CD4-positive, alpha-beta T cell (primary cell): ENCODE data around the gene ESYT2. TPM values are rescaled to one million over a fixed set of nuclear protein-coding genes. Genes with fewer than 3 reads are reported as not detected.
A peak's percentile ranks its signal among the peaks of the same experiment; 100 is the strongest.

Experiments
- ATAC-seq: fragments of 200-7000 bp; cut with Tn5 transposase; one replicate; pipeline ENCODE4 v1.10.0; 2022; ENCODE audit warnings: mild to moderate bottlenecking; ENCODE audit not compliant: poor library complexity
- CTCF ChIA-PET: fragments of 350-600 bp; sonication (Branson Sonifier 250); formaldehyde crosslinking; loops from one replicate; lab custom pipeline; 2021; ENCODE audit warnings: antibody characterized with exemption, inconsistent platforms; lab: Charles Lee
- POLR2A ChIA-PET: fragments of 350-600 bp; sonication (Branson Sonifier 250); formaldehyde crosslinking; loops from one replicate; lab custom pipeline; 2021; ENCODE audit warnings: antibody characterized with exemption, inconsistent platforms; lab: Charles Lee
- DNase-seq, 14 experiments: peaks; one replicate each; pipeline ENCODE4 v3.0.0-alpha.2; 2013 to 2020; ENCODE audit warnings: mixed read lengths in 2 of 14
- H3K27ac ChIP-seq, 2 donors: one replicate each; pipeline versions ENCODE4 v1.5.1 to v1.7.0; 2013; ENCODE audit warnings: low read length in 2 of 2, low read depth in 1 of 2, mild to moderate bottlenecking in 1 of 2
- H3K27me3 ChIP-seq, 2 experiments: 1 replicate in 1 of 2; 2 replicates in 1 of 2; pipeline versions ENCODE4 v1.6.1 to v1.7.0; 2013; ENCODE audit warnings: low read length in 2 of 2, control low read depth in 1 of 2, mild to moderate bottlenecking in 1 of 2, moderate library complexity in 1 of 2; ENCODE audit not compliant: insufficient read depth in 2 of 2, control insufficient read depth in 1 of 2
- H3K36me3 ChIP-seq: one replicate; pipeline ENCODE4 v1.6.1; 2013; ENCODE audit warnings: low read length, control low read depth; ENCODE audit not compliant: insufficient read depth
- H3K4me1 ChIP-seq: one replicate; pipeline ENCODE4 v1.6.1; 2013; ENCODE audit warnings: low read length, control low read depth; ENCODE audit not compliant: insufficient read depth
- H3K4me3 ChIP-seq: one replicate; pipeline ENCODE4 v1.5.1; 2013; ENCODE audit warnings: mild to moderate bottlenecking, low read length, moderate library complexity
- H3K9me3 ChIP-seq, 2 experiments: 1 replicate in 1 of 2; 2 replicates in 1 of 2; pipeline versions ENCODE4 v1.6.1 to v1.7.0; 2013; ENCODE audit warnings: low read length in 2 of 2, mild to moderate bottlenecking in 2 of 2, control low read depth in 1 of 2, moderate library complexity in 1 of 2; ENCODE audit not compliant: control insufficient read depth in 1 of 2, insufficient read depth in 1 of 2
- H3K27ac Mint-ChIP-seq: one replicate; pipeline ENCODE4 v1.8.0; 2020; ENCODE audit warnings: mixed read lengths
- H3K27me3 Mint-ChIP-seq: one replicate; pipeline ENCODE4 v1.8.0; 2021; ENCODE audit warnings: mixed read lengths
- H3K36me3 Mint-ChIP-seq: one replicate; pipeline ENCODE4 v1.8.0; 2021; ENCODE audit warnings: low read depth, mixed read lengths
- H3K4me1 Mint-ChIP-seq: one replicate; pipeline ENCODE4 v1.8.0; 2021; ENCODE audit warnings: low read depth, mixed read lengths
- H3K4me3 Mint-ChIP-seq: one replicate; pipeline ENCODE4 v1.8.0; 2020; ENCODE audit warnings: mild to moderate bottlenecking, mixed read lengths
- H3K9me3 Mint-ChIP-seq: one replicate; pipeline ENCODE4 v1.8.0; 2020; ENCODE audit warnings: mixed read lengths
- CTCF ChIP-seq: fragments of 200-600 bp; IDR thresholded peaks from one replicate; pipeline ENCODE4 v1.8.0; 2022; ENCODE audit warnings: antibody characterized with exemption, mild to moderate bottlenecking
- intact Hi-C, 2 experiments: fragments of 100-400 bp; cut with DNase I in 1 of 2; cut with micrococcal nuclease in 1 of 2; formaldehyde crosslinking; loops; one replicate each; pipeline versions ENCODE4 v1.15.1 to v1.9.0; 2023 to 2025; cut with DNase I, micrococcal nuclease
- total RNA-seq, 174 experiments: library from RNA in 2 of 174; stranded (reverse) in 2 of 174; gene quantifications; one replicate each; pipeline ENCODE4 v1.2.3 and lab custom pipeline; 2021 to 2026

Gene ESYT2
- total RNA-seq, 2 experiments from 2014 or later = 106 to 112 TPM

DNA sequence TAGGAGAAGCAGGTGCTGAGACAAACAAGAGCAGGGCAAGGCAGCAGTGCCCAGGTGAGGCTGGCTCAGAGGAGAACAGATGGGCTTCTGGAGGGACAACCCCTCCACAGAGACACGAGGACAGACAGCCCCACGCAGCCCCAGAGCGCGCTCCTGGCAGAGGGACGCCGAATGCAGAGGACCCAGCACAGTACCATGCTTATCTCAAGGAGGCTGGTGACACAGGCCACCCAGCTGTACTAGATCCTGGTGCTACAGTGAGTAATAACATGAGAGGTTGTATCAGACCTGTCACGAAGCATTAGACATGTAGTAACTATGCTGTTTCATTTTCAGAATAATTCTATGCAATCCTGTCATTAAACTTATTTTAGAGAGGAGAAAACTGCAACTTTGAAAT is 64.3 kb downstream of the ESYT2 start:
- H3K27me3 Mint-ChIP-seq = no peaks in the 10 kb centered on the region
- Histone ChIP-seq H3K27ac (no peak overlapping the region), H3K9me3 (no peaks in the 10 kb centered on the region), H3K36me3 (peaks cover 73% of the 10 kb centered on the region), H3K27me3 (no peaks in the 10 kb centered on the region), H3K4me3 (no peak overlapping the region), H3K4me1 (no peaks in the 10 kb centered on the region)
- no peaks in the 10 kb centered on the region for H3K9me3 Mint-ChIP-seq
- POLR2A ChIA-PET = no interaction called here
- intact Hi-C loops = no loop called here
- ATAC-seq = no peak
- peaks cover 91% of the 10 kb centered on the region for H3K36me3 Mint-ChIP-seq
- peaks cover 9% of the 10 kb centered on the region for H3K4me1 Mint-ChIP-seq
- DNase-seq = no peak
- CTCF ChIA-PET = no interaction called here
- TF ChIP-seq CTCF = no peak
- no peak overlapping the region for H3K4me3 Mint-ChIP-seq
- peak overlapping the region; percentile 36 for H3K27ac Mint-ChIP-seq

- ATAC-seq (no peak), DNase-seq (no peak)
- Histone ChIP-seq H3K9me3 (no peaks in the 10 kb centered on the region), H3K4me1 (no peaks in the 10 kb centered on the region), H3K4me3 (no peak overlapping the region), H3K36me3 (peaks cover 82% of the 10 kb centered on the region), H3K27me3 (no peaks in the 10 kb centered on the region), H3K27ac (no peak overlapping the region)
- intact Hi-C loops = loop anchor here in 1 of 2 experiments (5.0 kb wide), 1 partner anchor 64 kb away; the partner anchor contains the start of gene ESYT2
- no peaks in the 10 kb centered on the region for H3K27me3 Mint-ChIP-seq
- peak overlapping the region; percentile 36 for H3K27ac Mint-ChIP-seq
- ChIA-PET CTCF (no interaction called here), POLR2A (interaction anchor here (0.7 kb wide), 1 partner anchor 41 kb away, joined by 3 read pairs; no protein-coding TSS in a partner anchor)
- TF ChIP-seq CTCF = no peak
- H3K4me1 Mint-ChIP-seq = peaks cover 9% of the 10 kb centered on the region
- peaks cover 94% of the 10 kb centered on the region for H3K36me3 Mint-ChIP-seq
- H3K4me3 Mint-ChIP-seq = no peak overlapping the region
- no peaks in the 10 kb centered on the region for H3K9me3 Mint-ChIP-seq
Observed at GRCh38 chr7:158763454-158764033, 65.8 kb downstream of the ESYT2 start.

- peak overlapping the region; percentile 15 for H3K27ac Mint-ChIP-seq
- Histone ChIP-seq H3K27me3 (no peaks in the 10 kb centered on the region), H3K4me3 (no peak overlapping the region), H3K9me3 (no peaks in the 10 kb centered on the region), H3K36me3 (peaks cover 88% of the 10 kb centered on the region), H3K4me1 (no peaks in the 10 kb centered on the region), H3K27ac (no peak overlapping the region)
- CTCF ChIA-PET = no interaction called here
- H3K4me1 Mint-ChIP-seq = peaks cover 9% of the 10 kb centered on the region
- no peak overlapping the region for H3K4me3 Mint-ChIP-seq
- POLR2A ChIA-PET = no interaction called here
- no peak for DNase-seq
- no peaks in the 10 kb centered on the region for H3K27me3 Mint-ChIP-seq
- intact Hi-C loops = loop anchor here in 1 of 2 experiments (5.0 kb wide), 1 partner anchor 65 kb away; the partner anchor contains the start of gene ESYT2
- TF ChIP-seq CTCF = no peak
- no peak for ATAC-seq
- H3K36me3 Mint-ChIP-seq = peaks cover 94% of the 10 kb centered on the region
- H3K9me3 Mint-ChIP-seq = no peaks in the 10 kb centered on the region
Observed at GRCh38 chr7:158761945-158762344, 67.4 kb downstream of the ESYT2 start.
